ENCODE data around the gene ELOVL7. TPM values are rescaled to one million over a fixed set of nuclear protein-coding genes. Genes with fewer than 3 reads are reported as not detected.

Gene ELOVL7
- total and polyA plus RNA-seq, 8 donors: 2.3 to 15.0 (median 4.8) TPM

GRCh38 chr5:60788863-60789513, 55.1 kb downstream of the ELOVL7 start:
- no peak overlapping the region for H3K27ac ChIP-seq
- intact Hi-C loops (cut with DNase I): no loop called here
- no peaks in the 10 kb centered on the region for H3K27me3 ChIP-seq
- TF ChIP-seq CTCF (IDR thresholded peaks at IDR 0.05): no peak
- DNase-seq: no peak
- no peaks in the 10 kb centered on the region for H3K36me3 ChIP-seq
- H3K4me1 ChIP-seq: no peaks in the 10 kb centered on the region
- H3K4me3 ChIP-seq: no peak overlapping the region
- no peaks in the 10 kb centered on the region for H3K9me3 ChIP-seq
- no peak for ATAC-seq

- DNase-seq (no peak), ATAC-seq (no peak)
- no peaks in the 10 kb centered on the region for H3K27me3 ChIP-seq
- no peak for TF ChIP-seq CTCF (IDR thresholded peaks at IDR 0.05)
- no peaks in the 10 kb centered on the region for H3K36me3 ChIP-seq
- no peak overlapping the region for H3K4me3 ChIP-seq
- H3K9me3 ChIP-seq: peaks cover 0 to 2% of the 10 kb centered on the region in 2 donors
- intact Hi-C loops (cut with DNase I): no loop called here
- no peaks in the 10 kb centered on the region for H3K4me1 ChIP-seq
- no peak overlapping the region for H3K27ac ChIP-seq
Observed at GRCh38 chr5:60779466-60779865, 64.6 kb downstream of the ELOVL7 start.

- intact Hi-C loops (cut with DNase I): no loop called here
- TF ChIP-seq CTCF (IDR thresholded peaks at IDR 0.05): no peak
- DNase-seq (no peak), ATAC-seq (no peak)
- H3K9me3 ChIP-seq: peaks cover 0 to 2% of the 10 kb centered on the region in 2 donors
- H3K27ac ChIP-seq: no peak overlapping the region
- H3K4me3 ChIP-seq: no peak overlapping the region
- no peaks in the 10 kb centered on the region for H3K4me1 ChIP-seq
- no peaks in the 10 kb centered on the region for H3K27me3 ChIP-seq
- no peaks in the 10 kb centered on the region for H3K36me3 ChIP-seq
Observed at GRCh38 chr5:60776343-60776742, 67.7 kb downstream of the ELOVL7 start.

- DNase-seq (no peak), ATAC-seq (no peak)
- Histone ChIP-seq H3K4me3 (no peak overlapping the region), H3K9me3 (no peaks in the 10 kb centered on the region), H3K27me3 (no peaks in the 10 kb centered on the region), H3K27ac (no peak overlapping the region), H3K4me1 (no peaks in the 10 kb centered on the region), H3K36me3 (no peaks in the 10 kb centered on the region)
- TF ChIP-seq CTCF (IDR thresholded peaks at IDR 0.05): no peak
- intact Hi-C loops (cut with DNase I): no loop called here
Observed at GRCh38 chr5:60765019-60765709, 78.9 kb downstream of the ELOVL7 start.

GRCh38 chr5:60763061-60763460, 81.0 kb downstream of the ELOVL7 start:
- no peaks in the 10 kb centered on the region for H3K9me3 ChIP-seq
- no peaks in the 10 kb centered on the region for H3K4me1 ChIP-seq
- intact Hi-C loops (cut with DNase I): no loop called here
- H3K27ac ChIP-seq: no peak overlapping the region
- H3K27me3 ChIP-seq: no peaks in the 10 kb centered on the region
- DNase-seq (no peak), ATAC-seq (no peak)
- H3K4me3 ChIP-seq: no peak overlapping the region
- TF ChIP-seq CTCF (IDR thresholded peaks at IDR 0.05): no peak
- H3K36me3 ChIP-seq: no peaks in the 10 kb centered on the region

Data from left lung (tissue), 10 donors.